ENCODE measurements around the gene PRKRIP1. TPM values are rescaled to one million over a fixed set of nuclear protein-coding genes. Genes with fewer than 3 reads are reported as not detected.

PRKRIP1 gene
- total and polyA plus RNA-seq, 9 donors, result 17.4 to 28.8 (median 23.9) TPM

DNA sequence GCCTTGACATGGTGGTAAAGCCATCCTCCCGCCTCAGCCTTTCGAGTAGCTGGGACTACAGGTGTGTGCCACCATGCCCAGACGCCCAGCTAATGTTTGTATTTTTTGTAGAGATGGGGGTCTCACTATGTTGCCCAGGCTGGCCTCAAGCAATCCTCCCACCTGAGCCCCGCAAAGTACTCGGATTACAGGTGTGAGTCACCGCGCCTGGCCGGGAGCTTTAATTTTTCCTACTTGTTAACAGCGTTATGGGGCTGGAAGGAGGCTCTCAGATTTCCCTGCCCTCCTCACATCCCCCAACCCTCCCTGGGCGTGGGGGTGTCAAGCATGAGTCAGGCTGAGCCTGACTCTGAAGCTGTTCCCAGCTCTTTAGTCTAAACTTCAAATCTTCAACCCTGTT, 60.2 kb downstream of the PRKRIP1 start:
- TF ChIP-seq EP300 (IDR thresholded peaks at IDR 0.05), result no peak
- TF ChIP-seq CTCF (IDR thresholded peaks at IDR 0.05), result no peak
- no peak for TF ChIP-seq POLR2A (IDR thresholded peaks at IDR 0.05)
- Histone ChIP-seq H3K4me3 (no peak overlapping the region), H3K36me3 (no peaks in the 10 kb centered on the region), H3K4me1 (ENCODE audit: insufficient read depth) (no peaks in the 10 kb centered on the region), H3K27me3 (no peaks in the 10 kb centered on the region), H3K9me3 (no peaks in the 10 kb centered on the region), H3K27ac (no peak overlapping the region)
- no peak for DNase-seq
- intact Hi-C loops (cut with DNase I), result no loop called here
- 60 to 69% (median 68%) methylated on average over 10 of the region's 10 CpGs for WGBS, 3 donors

- Histone ChIP-seq H3K4me1 (ENCODE audit: insufficient read depth) (no peaks in the 10 kb centered on the region), H3K27me3 (no peaks in the 10 kb centered on the region), H3K4me3 (no peak overlapping the region), H3K27ac (no peak overlapping the region), H3K9me3 (no peaks in the 10 kb centered on the region), H3K36me3 (no peaks in the 10 kb centered on the region)
- intact Hi-C loops (cut with DNase I), result no loop called here
- no peak for TF ChIP-seq EP300 (IDR thresholded peaks at IDR 0.05)
- TF ChIP-seq CTCF (IDR thresholded peaks at IDR 0.05), result no peak
- TF ChIP-seq POLR2A (IDR thresholded peaks at IDR 0.05), result no peak
- no peak for DNase-seq
- 85 to 86% (median 85%) methylated on average over 39 to 40 of the region's 40 CpGs for WGBS, 3 donors
Observed at GRCh38 chr7:102457352-102457924, 61.3 kb downstream of the PRKRIP1 start.

- intact Hi-C loops (cut with DNase I), result no loop called here
- Histone ChIP-seq H3K27ac (no peak overlapping the region), H3K4me3 (no peak overlapping the region), H3K4me1 (ENCODE audit: insufficient read depth) (peaks cover 8% of the 10 kb centered on the region), H3K9me3 (no peaks in the 10 kb centered on the region), H3K36me3 (no peaks in the 10 kb centered on the region), H3K27me3 (no peaks in the 10 kb centered on the region)
- 90 to 96% (median 92%) methylated on average over 23 to 24 of the region's 24 CpGs for WGBS, 3 donors
- no peak for TF ChIP-seq POLR2A (IDR thresholded peaks at IDR 0.05)
- no peak for TF ChIP-seq EP300 (IDR thresholded peaks at IDR 0.05)
- TF ChIP-seq CTCF (IDR thresholded peaks at IDR 0.05), result no peak
- no peak for DNase-seq
Observed at GRCh38 chr7:102459221-102459844, 63.2 kb downstream of the PRKRIP1 start.

- TF ChIP-seq CTCF (IDR thresholded peaks at IDR 0.05), result no peak
- TF ChIP-seq POLR2A (IDR thresholded peaks at IDR 0.05), result no peak
- no peak for TF ChIP-seq EP300 (IDR thresholded peaks at IDR 0.05)
- no peaks in the 10 kb centered on the region for H3K9me3 ChIP-seq
- H3K27ac ChIP-seq, result no peak overlapping the region
- intact Hi-C loops (cut with DNase I), result no loop called here
- no peaks in the 10 kb centered on the region for H3K36me3 ChIP-seq
- H3K27me3 ChIP-seq, result no peaks in the 10 kb centered on the region
- WGBS, 3 donors, result 75 to 83% (median 81%) methylated on average over 8 of the region's 8 CpGs
- no peak for DNase-seq
- no peak overlapping the region for H3K4me3 ChIP-seq
- H3K4me1 ChIP-seq (ENCODE audit: insufficient read depth), result peaks cover 9% of the 10 kb centered on the region
Observed at GRCh38 chr7:102460467-102460866, 64.3 kb downstream of the PRKRIP1 start.
